ENCODE measurements around the gene TF. TPM values are rescaled to one million over a fixed set of nuclear protein-coding genes. Genes with fewer than 3 reads are reported as not detected.

The TF gene
- total RNA-seq, 1 experiment from 2014 or later = 0.09 TPM

- Histone ChIP-seq H3K4me1 (ENCODE audit: insufficient read depth, low read length) (no peaks in the 10 kb centered on the region), H3K9ac (ENCODE audit: extremely low read depth, insufficient read length, low read length) (no peak overlapping the region), H2AFZ (ENCODE audit: low read length) (no peak overlapping the region), H3K27ac (ENCODE audit: insufficient read length, low read depth, low read length) (no peak overlapping the region), H4K5ac (ENCODE audit: insufficient read length, low read depth, low read length) (no peak overlapping the region), H3K23me2 (ENCODE audit: insufficient read length, low read depth, low read length, poor library complexity, severe bottlenecking) (no peaks in the 10 kb centered on the region), H3K27me3 (ENCODE audit: insufficient read depth, low read length) (no peaks in the 10 kb centered on the region), H2AK5ac (ENCODE audit: insufficient read length, low read length) (no peak overlapping the region), H2BK12ac (ENCODE audit: insufficient read length, low read depth, low read length) (no peak overlapping the region), H3K14ac (ENCODE audit: insufficient read depth, low read length) (no peak overlapping the region), H3K4ac (ENCODE audit: low read depth, low read length) (no peak overlapping the region), H3K79me1 (ENCODE audit: insufficient read depth, low read depth, low read length, poor library complexity, severe bottlenecking) (no peaks in the 10 kb centered on the region), H3T11ph (ENCODE audit: low read length) (no peak overlapping the region), H4K8ac (replicated peaks; ENCODE audit: insufficient read length, low read depth, low read length) (no peak overlapping the region), H3K23ac (ENCODE audit: insufficient read length, low read depth, low read length) (no peak overlapping the region), H4K20me1 (ENCODE audit: control insufficient read depth, insufficient read depth, insufficient read length) (no peaks in the 10 kb centered on the region), H3K18ac (ENCODE audit: insufficient read length, low read depth, low read length) (no peak overlapping the region), H2BK20ac (ENCODE audit: low read depth, low read length, poor library complexity, severe bottlenecking) (no peak overlapping the region), H2BK5ac (ENCODE audit: insufficient read length, low read length) (no peak overlapping the region), H2BK120ac (ENCODE audit: low read depth, low read length, poor library complexity, severe bottlenecking) (no peak overlapping the region), H3K4me2 (ENCODE audit: insufficient read depth, insufficient read length, low read length) (no peak overlapping the region), H3K56ac (ENCODE audit: insufficient read length, low read depth, low read length) (no peak overlapping the region), H3K9me3 (ENCODE audit: control insufficient read depth, low read depth, low read length) (no peaks in the 10 kb centered on the region), H2BK15ac (ENCODE audit: low read depth, low read length) (no peak overlapping the region), H4K91ac (ENCODE audit: insufficient read length, low read depth, low read length) (no peak overlapping the region), H3K79me2 (ENCODE audit: insufficient read depth, low read length) (no peaks in the 10 kb centered on the region)
- no CpG with 5 or more reads among the region's 3 CpGs for WGBS (ENCODE audit: extremely low coverage, insufficient read length, low lambda C conversion rate)
- Mint-ChIP-seq H3K4me1 (peaks cover 3 to 7% of the 10 kb centered on the region in 2 experiments; a peak in 3 of 4 replicates), H3K36me3 (ENCODE audit: insufficient read depth in 1 of 3, low read depth in 3 of 3) (no peaks in the 10 kb centered on the region), H3K27ac (no peak overlapping the region), H3K4me3 (no peak overlapping the region), H3K9me3 (no peaks in the 10 kb centered on the region; a peak in 1 of 5 replicates), H3K27me3 (ENCODE audit: low read depth) (peaks cover 3% of the 10 kb centered on the region; the same call in 1 of the 2 replicates)
- no peak for DNase-seq
- no peak for TF ChIP-seq CTCF (conservative IDR thresholded peaks at IDR 0.05)
Observed at GRCh38 chr3:133769536-133769935, 23.3 kb downstream of the TF start.

Data from H9 (cell line).